OCI-LY1 (cell line): ENCODE data around the gene RNFT1.

Experiments used
- H2AFZ ChIP-seq: fragments of 200-600 bp; sonication (generic), shearing (Covaris generic); 2 replicates; pipeline ENCODE4 v1.6.0; 2014; ENCODE audit warnings: antibody characterized with exemption, mild to moderate bottlenecking, low read length
- H3F3A ChIP-seq: fragments of 200-600 bp; sonication (generic), shearing (Covaris generic); 2 replicates; pipeline ENCODE4 v1.6.0; 2014; ENCODE audit warnings: mild to moderate bottlenecking, antibody characterized with exemption, low read length, moderate library complexity; ENCODE audit not compliant: insufficient read depth
- H3K27ac ChIP-seq: fragments of 200-600 bp; sonication (generic); 2 replicates; pipeline ENCODE4 v1.5.1; 2014; ENCODE audit warnings: low read length, mixed run types, mild to moderate bottlenecking, low read depth; ENCODE audit not compliant: poor library complexity, severe bottlenecking
- H3K27me3 ChIP-seq: fragments of 200-600 bp; sonication (generic); 2 replicates; pipeline ENCODE4 v1.6.0; 2014; ENCODE audit warnings: antibody characterized with exemption, mild to moderate bottlenecking, low read length, moderate library complexity; ENCODE audit not compliant: insufficient read depth
- H3K36me3 ChIP-seq: fragments of 200-600 bp; sonication (generic); 2 replicates; pipeline ENCODE4 v1.6.1; 2014; ENCODE audit warnings: mild to moderate bottlenecking, antibody characterized with exemption, low read length, moderate library complexity, mixed read lengths; ENCODE audit not compliant: insufficient read depth
- H3K4me1 ChIP-seq: fragments of 200-600 bp; sonication (generic); 2 replicates; pipeline ENCODE4 v1.5.1; 2014; ENCODE audit warnings: mild to moderate bottlenecking, low read length, moderate library complexity; ENCODE audit not compliant: insufficient read depth, severe bottlenecking
- H3K4me2 ChIP-seq: fragments of 200-600 bp; sonication (generic), shearing (Covaris generic); 2 replicates; pipeline ENCODE4 v1.6.1; 2014; ENCODE audit warnings: low read length
- H3K4me3 ChIP-seq: fragments of 200-600 bp; sonication (generic); 2 replicates; pipeline ENCODE4 v1.5.1; 2014; ENCODE audit warnings: low read length, low read depth, mild to moderate bottlenecking, mixed read lengths; ENCODE audit not compliant: poor library complexity, severe bottlenecking
- H3K79me2 ChIP-seq: fragments of 200-600 bp; shearing (Covaris generic); 2 replicates; pipeline ENCODE4 v1.6.1; 2016; ENCODE audit warnings: mixed run types, low read length, mixed read lengths; ENCODE audit not compliant: insufficient read depth
- H3K9ac ChIP-seq: fragments of 200-600 bp; sonication (generic), shearing (Covaris generic); 2 replicates; pipeline ENCODE4 v1.6.1; 2014; ENCODE audit warnings: mild to moderate bottlenecking, low read length, mixed read lengths
- H3K9me2 ChIP-seq: fragments of 200-600 bp; sonication (generic), shearing (Covaris generic); 2 replicates; pipeline ENCODE4 v1.6.1; 2014; ENCODE audit warnings: low read depth, mild to moderate bottlenecking, low read length, mixed read lengths
- H3K9me3 ChIP-seq: fragments of 200-600 bp; shearing (Covaris generic); 2 replicates; pipeline ENCODE4 v1.6.1; 2014; ENCODE audit warnings: low read length, mixed read lengths
- H4K20me1 ChIP-seq: fragments of 200-600 bp; sonication (generic), shearing (Covaris generic); 2 replicates; pipeline ENCODE4 v1.6.0; 2016; ENCODE audit warnings: mild to moderate bottlenecking, low read length; ENCODE audit not compliant: insufficient read depth
- CTCF ChIP-seq: fragments of 200-600 bp; sonication (generic), shearing (Covaris generic); IDR thresholded peaks from 2 replicates; pipeline ENCODE4 v1.5.1; 2017; ENCODE audit warnings: mild to moderate bottlenecking, antibody characterized with exemption, low read length, moderate library complexity, mixed read lengths
- EZH2 ChIP-seq: fragments of 200-600 bp; sonication (generic), shearing (Covaris generic); IDR thresholded peaks from 2 replicates; pipeline ENCODE4 v1.8.0; 2017; ENCODE audit warnings: borderline replicate concordance, mixed run types, mild to moderate bottlenecking, antibody characterized with exemption, low read length, moderate library complexity, mixed read lengths

The RNFT1 gene

GRCh38 chr17:59903455-59903854, 61.1 kb downstream of the RNFT1 start:
- H3K9ac ChIP-seq, result no peak overlapping the region
- peaks cover 87% of the 10 kb centered on the region for H3K79me2 ChIP-seq
- no peaks in the 10 kb centered on the region for H3K27me3 ChIP-seq
- no peaks in the 10 kb centered on the region; the same call in 1 of the 2 replicates for H4K20me1 ChIP-seq
- no peak overlapping the region for H3K4me2 ChIP-seq
- H3K9me3 ChIP-seq, result peaks cover 3% of the 10 kb centered on the region; the same call in 1 of the 2 replicates
- H3K9me2 ChIP-seq, result no peaks in the 10 kb centered on the region
- H3K36me3 ChIP-seq, result peaks cover 36% of the 10 kb centered on the region
- no peaks in the 10 kb centered on the region for H3F3A ChIP-seq
- H3K27ac ChIP-seq, result no peak overlapping the region
- H3K4me1 ChIP-seq, result no peaks in the 10 kb centered on the region
- no peak overlapping the region for H3K4me3 ChIP-seq
- TF ChIP-seq EZH2 (no peak), CTCF (no peak)
- no peak overlapping the region for H2AFZ ChIP-seq
